MM.1S (cell line): Measurements from ENCODE around the gene SEL1L3.

ENCODE experiments used
- DNase-seq: peaks from one replicate; pipeline ENCODE4 v3.0.0-alpha.2; 2015
- H2AFZ ChIP-seq: fragments of 300-600 bp; sonication (generic); 2 replicates; pipeline ENCODE4 v1.6.0; 2016; ENCODE audit warnings: antibody characterized with exemption, low read length
- H3F3A ChIP-seq: fragments of 300-600 bp; sonication (generic); 2 replicates; pipeline ENCODE4 v1.6.1; 2016; ENCODE audit warnings: mild to moderate bottlenecking, antibody characterized with exemption, low read length, moderate library complexity, mixed read lengths; ENCODE audit not compliant: insufficient read depth
- H3K27ac ChIP-seq: fragments of 300-600 bp; sonication (generic); 2 replicates; pipeline ENCODE4 v1.5.1; 2016; ENCODE audit warnings: mild to moderate bottlenecking, low read length
- H3K27me3 ChIP-seq: fragments of 300-600 bp; sonication (generic); replicated peaks from 2 replicates; pipeline ENCODE4 v1.6.0; 2016; ENCODE audit warnings: low read length; ENCODE audit not compliant: insufficient read depth
- H3K36me3 ChIP-seq: fragments of 300-600 bp; sonication (generic); replicated peaks from 2 replicates; pipeline ENCODE4 v1.6.1; 2016; ENCODE audit warnings: mild to moderate bottlenecking, low read length, mixed read lengths; ENCODE audit not compliant: insufficient read depth
- H3K4me1 ChIP-seq: fragments of 300-600 bp; sonication (generic); 2 replicates; pipeline ENCODE4 v1.6.1; 2016; ENCODE audit warnings: low read length, mixed read lengths
- H3K4me2 ChIP-seq: fragments of 300-600 bp; sonication (generic); 2 replicates; pipeline ENCODE4 v1.6.0; 2016; ENCODE audit warnings: low read depth, low read length
- H3K4me3 ChIP-seq: fragments of 300-600 bp; sonication (generic); 2 replicates; pipeline ENCODE4 v1.5.1; 2016; ENCODE audit warnings: low read length, mixed read lengths
- H3K79me2 ChIP-seq: fragments of 300-600 bp; sonication (generic); 2 replicates; pipeline ENCODE4 v1.6.1; 2016; ENCODE audit warnings: mixed run types, low read length, mixed read lengths
- H3K9ac ChIP-seq: fragments of 300-600 bp; sonication (generic); 2 replicates; pipeline ENCODE4 v1.6.1; 2016; ENCODE audit warnings: low read length, mixed read lengths
- H3K9me2 ChIP-seq: fragments of 300-600 bp; sonication (generic); replicated peaks from 2 replicates; pipeline ENCODE4 v1.6.1; 2016; ENCODE audit warnings: mild to moderate bottlenecking, low read length, mixed read lengths; ENCODE audit not compliant: insufficient read depth
- H3K9me3 ChIP-seq: fragments of 300-600 bp; sonication (generic); replicated peaks from 2 replicates; pipeline ENCODE4 v1.6.1; 2016; ENCODE audit warnings: mild to moderate bottlenecking, low read length, mixed read lengths; ENCODE audit not compliant: insufficient read depth
- H4K20me1 ChIP-seq: fragments of 300-600 bp; sonication (generic); 2 replicates; pipeline ENCODE4 v1.6.1; 2016; ENCODE audit warnings: mild to moderate bottlenecking, low read length, moderate library complexity, mixed read lengths; ENCODE audit not compliant: insufficient read depth
- CTCF ChIP-seq: fragments of 300-600 bp; sonication (generic); IDR thresholded peaks from 2 replicates; pipeline ENCODE4 v1.5.1; 2016; ENCODE audit warnings: antibody characterized with exemption, low read length, mixed read lengths
- EZH2 ChIP-seq: fragments of 300-600 bp; sonication (generic); optimal IDR thresholded peaks from 2 replicates; pipeline ENCODE3; 2017; ENCODE audit warnings: low read depth, mild to moderate bottlenecking, antibody characterized with exemption, low read length, mixed read lengths
- EZH2phosphoT487 ChIP-seq: fragments of 300-600 bp; sonication (generic); IDR thresholded peaks from 2 replicates; pipeline ENCODE4 v1.6.1; 2018; ENCODE audit warnings: antibody characterized with exemption, low read length

Gene SEL1L3

GRCh38 chr4:25900310-25900709, 37.5 kb upstream of the SEL1L3 start:
- TF ChIP-seq EZH2phosphoT487, result no peak
- TF ChIP-seq CTCF, result no peak
- no peak for TF ChIP-seq EZH2
- H3K27ac ChIP-seq, result no peak overlapping the region
- no peaks in the 10 kb centered on the region for H4K20me1 ChIP-seq
- DNase-seq, result no peak
- H3K36me3 ChIP-seq, result no peaks in the 10 kb centered on the region
- H3K4me3 ChIP-seq, result no peak overlapping the region
- H3K27me3 ChIP-seq, result no peaks in the 10 kb centered on the region
- H3K4me2 ChIP-seq, result no peak overlapping the region
- H3K9me3 ChIP-seq, result no peaks in the 10 kb centered on the region
- H3K4me1 ChIP-seq, result no peaks in the 10 kb centered on the region
- no peaks in the 10 kb centered on the region for H3F3A ChIP-seq
- H3K79me2 ChIP-seq, result no peaks in the 10 kb centered on the region
- no peak overlapping the region for H2AFZ ChIP-seq
- H3K9ac ChIP-seq, result no peak overlapping the region
- no peaks in the 10 kb centered on the region for H3K9me2 ChIP-seq

- TF ChIP-seq EZH2phosphoT487 (no peak), CTCF (no peak)
These were observed 34.2 kb upstream of the SEL1L3 start for GRCh38 chr4:25896776-25897539.

GRCh38 chr4:25892796-25893195, 30.0 kb upstream of the SEL1L3 start:
- no peaks in the 10 kb centered on the region for H3K9me3 ChIP-seq
- H4K20me1 ChIP-seq, result no peaks in the 10 kb centered on the region
- no peak overlapping the region for H3K4me3 ChIP-seq
- H3K79me2 ChIP-seq, result no peaks in the 10 kb centered on the region
- no peak overlapping the region for H2AFZ ChIP-seq
- no peak overlapping the region for H3K9ac ChIP-seq
- H3K9me2 ChIP-seq, result no peaks in the 10 kb centered on the region
- no peaks in the 10 kb centered on the region for H3K36me3 ChIP-seq
- H3K27ac ChIP-seq, result no peak overlapping the region
- no peak for DNase-seq
- TF ChIP-seq CTCF (no peak), EZH2phosphoT487 (no peak), EZH2 (no peak)
- H3F3A ChIP-seq, result no peaks in the 10 kb centered on the region
- H3K4me1 ChIP-seq, result no peaks in the 10 kb centered on the region
- H3K4me2 ChIP-seq, result no peak overlapping the region
- no peaks in the 10 kb centered on the region for H3K27me3 ChIP-seq

More at GRCh38 chr4:25896776-25897539, 34.2 kb upstream of the SEL1L3 start:
- H4K20me1 ChIP-seq, result no peaks in the 10 kb centered on the region
- H2AFZ ChIP-seq, result no peak overlapping the region
- H3K4me3 ChIP-seq, result no peak overlapping the region
- H3K9me3 ChIP-seq, result no peaks in the 10 kb centered on the region
- no peak for DNase-seq
- H3K9ac ChIP-seq, result no peak overlapping the region
- H3K27me3 ChIP-seq, result no peaks in the 10 kb centered on the region
- H3K4me1 ChIP-seq, result no peaks in the 10 kb centered on the region
- H3K27ac ChIP-seq, result no peak overlapping the region
- H3K9me2 ChIP-seq, result no peaks in the 10 kb centered on the region
- no peaks in the 10 kb centered on the region for H3K79me2 ChIP-seq
- H3F3A ChIP-seq, result no peaks in the 10 kb centered on the region
- no peaks in the 10 kb centered on the region for H3K36me3 ChIP-seq
- H3K4me2 ChIP-seq, result no peak overlapping the region
